ENCODE measurements around the gene NDUFS6.

GRCh38 chr5:1820381-1820780 lies 19.2 kb downstream of the NDUFS6 start:
- TF ChIP-seq SNAI2 (CRISPR knock-in tag; IDR thresholded peaks at IDR 0.05): no peak
- TF ChIP-seq PATZ1 (CRISPR knock-in tag; IDR thresholded peaks at IDR 0.05; ENCODE audit: borderline replicate concordance): no peak
- no peak for TF ChIP-seq BACH2 (CRISPR knock-in tag; IDR thresholded peaks at IDR 0.05; ENCODE audit: borderline replicate concordance)
- TF ChIP-seq ARNTL (CRISPR knock-in tag; IDR thresholded peaks at IDR 0.05; ENCODE audit: borderline replicate concordance, low read depth): no peak
- no peak for TF ChIP-seq PPARA (CRISPR knock-in tag; IDR thresholded peaks at IDR 0.05; ENCODE audit: borderline replicate concordance)
- no peak for TF ChIP-seq ZNF8 (CRISPR knock-in tag; IDR thresholded peaks at IDR 0.05)
- no peak for TF ChIP-seq CSDC2 (CRISPR knock-in tag; IDR thresholded peaks at IDR 0.05)
- no peak for TF ChIP-seq ZFP3 (CRISPR knock-in tag; IDR thresholded peaks at IDR 0.05)
- no peak for TF ChIP-seq POU6F1 (CRISPR knock-in tag; IDR thresholded peaks at IDR 0.05; ENCODE audit: borderline replicate concordance, low read depth)
- TF ChIP-seq ZFP30 (CRISPR knock-in tag; IDR thresholded peaks at IDR 0.05): no peak
- no peak for TF ChIP-seq RARB (CRISPR knock-in tag; IDR thresholded peaks at IDR 0.05)
- TF ChIP-seq TCF4 (CRISPR knock-in tag; IDR thresholded peaks at IDR 0.05; ENCODE audit: borderline replicate concordance): no peak
- TF ChIP-seq ISL1 (CRISPR knock-in tag; IDR thresholded peaks at IDR 0.05): no peak
- TF ChIP-seq ZC3H10 (CRISPR knock-in tag; IDR thresholded peaks at IDR 0.05): no peak

All from SK-N-SH treated with all-trans-retinoic acid at 6 μM for 48 hours (cell line).